B cell (primary cell): Measurements from ENCODE around the gene DHRS7. TPM values are rescaled to one million over a fixed set of nuclear protein-coding genes. Genes with fewer than 3 reads are reported as not detected.

ENCODE experiments used
- ATAC-seq: fragments of 200-7000 bp; cut with Tn5 transposase; one replicate; pipeline ENCODE4 v1.10.0; 2021; ENCODE audit warnings: low read depth, mild to moderate bottlenecking, moderate number of reproducible peaks, moderate library complexity
- CTCF ChIA-PET: fragments of 350-600 bp; sonication (Branson Sonifier 250); formaldehyde crosslinking; loops from one replicate; lab custom pipeline; 2021; ENCODE audit warnings: antibody characterized with exemption, inconsistent platforms; lab: Charles Lee
- POLR2A ChIA-PET: fragments of 350-600 bp; sonication (Branson Sonifier 250); formaldehyde crosslinking; loops from one replicate; lab custom pipeline; 2021; ENCODE audit warnings: antibody characterized with exemption; lab: Charles Lee
- DNase-seq: peaks from one replicate; pipeline ENCODE4 v3.0.0; 2013
- H2AFZ ChIP-seq: 2 replicates; pipeline ENCODE4 v1.6.1; 2012; ENCODE audit warnings: mild to moderate bottlenecking, low read depth, low read length; ENCODE audit not compliant: insufficient read depth, poor library complexity, severe bottlenecking
- H3K27ac ChIP-seq, 2 donors: 1 replicate in 1 of 2; 2 replicates in 1 of 2; pipeline ENCODE4 v1.5.1; 2012 to 2013; ENCODE audit warnings: low read length in 2 of 2, mild to moderate bottlenecking in 2 of 2, moderate library complexity in 1 of 2
- H3K27me3 ChIP-seq, 4 experiments: fragments of 200-600 bp in 1 of 4; sonication (generic) in 1 of 4; replicated peaks in 1 of 4; 1 replicate in 2 of 4; 2 replicates in 2 of 4; pipeline versions ENCODE4 v1.6.1 to v1.7.0; 2013 to 2016; ENCODE audit warnings: low read length in 3 of 4, mild to moderate bottlenecking in 2 of 4, mixed read lengths in 1 of 4, moderate library complexity in 1 of 4; ENCODE audit not compliant: insufficient read depth in 4 of 4, control insufficient read depth in 3 of 4; ENCODE audit errors: control extremely low read depth in 1 of 4
- H3K36me3 ChIP-seq, 2 experiments: replicated peaks in 1 of 2; 1 replicate in 1 of 2; 2 replicates in 1 of 2; pipeline versions ENCODE4 v1.6.1 to v1.7.1; 2013; ENCODE audit warnings: low read length in 1 of 2; ENCODE audit not compliant: insufficient read depth in 2 of 2, control insufficient read depth in 1 of 2; ENCODE audit errors: control extremely low read depth in 1 of 2, extremely low read depth in 1 of 2
- H3K4me1 ChIP-seq, 2 donors: fragments of 200-600 bp in 1 of 2; sonication (generic) in 1 of 2; 1 replicate in 1 of 2; 2 replicates in 1 of 2; pipeline versions ENCODE4 v1.5.1 to v1.6.1; 2013 to 2017; ENCODE audit warnings: low read length in 2 of 2; ENCODE audit not compliant: control insufficient read depth in 2 of 2, insufficient read depth in 2 of 2
- H3K4me2 ChIP-seq: replicated peaks from 2 replicates; pipeline ENCODE3; 2012; ENCODE audit warnings: mild to moderate bottlenecking, low read depth, low read length; ENCODE audit not compliant: poor library complexity, severe bottlenecking
- H3K4me3 ChIP-seq, 5 experiments: fragments of 200-600 bp in 1 of 5; sonication (generic) in 1 of 5; 1 replicate in 3 of 5; 2 replicates in 2 of 5; pipeline versions ENCODE4 v1.5.1 to v1.7.0; 2011 to 2016; ENCODE audit warnings: low read length in 4 of 5, mild to moderate bottlenecking in 4 of 5, low read depth in 2 of 5, control low read depth in 1 of 5, moderate library complexity in 1 of 5; ENCODE audit not compliant: insufficient read depth in 1 of 5; ENCODE audit errors: control extremely low read depth in 1 of 5, extremely low read depth in 1 of 5
- H3K79me2 ChIP-seq: fragments of 200-600 bp; sonication (generic); one replicate; pipeline ENCODE4 v1.6.0; 2016; ENCODE audit warnings: low read length; ENCODE audit not compliant: control insufficient read depth, insufficient read depth
- H3K9ac ChIP-seq: fragments of 200-600 bp; sonication (generic); 2 replicates; pipeline ENCODE4 v1.6.1; 2017; ENCODE audit warnings: mild to moderate bottlenecking, low read length, moderate library complexity
- H3K9me3 ChIP-seq, 3 donors: one replicate each; pipeline versions ENCODE4 v1.6.1 to v1.7.1; 2013; ENCODE audit warnings: low read length in 2 of 3; ENCODE audit not compliant: control insufficient read depth in 2 of 3, insufficient read depth in 1 of 3; ENCODE audit errors: control extremely low read depth in 1 of 3
- H4K20me1 ChIP-seq: 2 replicates; pipeline ENCODE4 v1.6.0; 2012; ENCODE audit warnings: mild to moderate bottlenecking, low read length; ENCODE audit not compliant: insufficient read depth, control insufficient read depth, poor library complexity, severe bottlenecking
- H3K27ac Mint-ChIP-seq: one replicate; pipeline ENCODE4 v1.8.0; 2021; ENCODE audit warnings: mixed read lengths
- H3K27me3 Mint-ChIP-seq: one replicate; pipeline ENCODE4 v1.8.0; 2021; ENCODE audit warnings: mixed read lengths
- H3K4me1 Mint-ChIP-seq: one replicate; pipeline ENCODE4 v1.8.0; 2021; ENCODE audit warnings: mixed read lengths
- H3K4me3 Mint-ChIP-seq: one replicate; pipeline ENCODE4 v1.8.0; 2021; ENCODE audit warnings: mixed read lengths
- H3K9me3 Mint-ChIP-seq: one replicate; pipeline ENCODE4 v1.8.0; 2022; ENCODE audit warnings: mixed read lengths; ENCODE audit not compliant: insufficient read depth
- EZH2 ChIP-seq: IDR thresholded peaks from 2 replicates; pipeline ENCODE4 v1.6.1; 2012; ENCODE audit warnings: borderline replicate concordance, low read depth, mild to moderate bottlenecking, moderate library complexity, low read length; ENCODE audit not compliant: insufficient read depth, poor library complexity, severe bottlenecking
- WGBS: methylation state at CpG from one replicate; pipeline ENCODE4 v1.1.5; 2013; ENCODE audit warnings: missing lambda C conversion rate; ENCODE audit not compliant: insufficient coverage; 5-methylcytosine and 5-hydroxymethylcytosine counted together
- intact Hi-C: fragments of 100-400 bp; cut with micrococcal nuclease; formaldehyde crosslinking; loops from one replicate; pipeline ENCODE4 v1.10.0; 2022
- polyA minus RNA-seq: library from RNA; depleted of rRNA, polyadenylated mRNA; stranded (reverse); fragments of >200 nt; gene quantifications from 2 replicates; pipeline ENCODE4 v1.2.3, GENCODE V29; 2012
- polyA plus RNA-seq: library from polyadenylated mRNA; depleted of rRNA; stranded (reverse); fragments of >200 nt; gene quantifications from 2 replicates; pipeline ENCODE4 v1.2.3, GENCODE V29; 2012
- total RNA-seq, 2 donors: library from RNA; stranded (reverse); fragments of 120-200 nt in 1 of 2; gene quantifications; 1 replicate in 1 of 2; 2 replicates in 1 of 2; pipeline versions ENCODE4 v1.2.3 to v1.2.4, GENCODE V29; 2013 to 2022
- TF ChIP-seq, protein P1 (sequence below): fragments of 200-600 bp; IDR thresholded peaks from one replicate; pipeline ENCODE4 v1.8.0; 2022; ENCODE audit warnings: antibody characterized with exemption, mild to moderate bottlenecking

DHRS7 gene, protein sequence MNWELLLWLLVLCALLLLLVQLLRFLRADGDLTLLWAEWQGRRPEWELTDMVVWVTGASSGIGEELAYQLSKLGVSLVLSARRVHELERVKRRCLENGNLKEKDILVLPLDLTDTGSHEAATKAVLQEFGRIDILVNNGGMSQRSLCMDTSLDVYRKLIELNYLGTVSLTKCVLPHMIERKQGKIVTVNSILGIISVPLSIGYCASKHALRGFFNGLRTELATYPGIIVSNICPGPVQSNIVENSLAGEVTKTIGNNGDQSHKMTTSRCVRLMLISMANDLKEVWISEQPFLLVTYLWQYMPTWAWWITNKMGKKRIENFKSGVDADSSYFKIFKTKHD
- total RNA-seq = 44.7 and 47.5 TPM in 2 replicates
- total RNA-seq (2013) = 65.7 TPM
- 25.0 and 25.9 TPM in 2 replicates for polyA plus RNA-seq
- 54.7 and 63.7 TPM in 2 replicates for polyA minus RNA-seq

DNA sequence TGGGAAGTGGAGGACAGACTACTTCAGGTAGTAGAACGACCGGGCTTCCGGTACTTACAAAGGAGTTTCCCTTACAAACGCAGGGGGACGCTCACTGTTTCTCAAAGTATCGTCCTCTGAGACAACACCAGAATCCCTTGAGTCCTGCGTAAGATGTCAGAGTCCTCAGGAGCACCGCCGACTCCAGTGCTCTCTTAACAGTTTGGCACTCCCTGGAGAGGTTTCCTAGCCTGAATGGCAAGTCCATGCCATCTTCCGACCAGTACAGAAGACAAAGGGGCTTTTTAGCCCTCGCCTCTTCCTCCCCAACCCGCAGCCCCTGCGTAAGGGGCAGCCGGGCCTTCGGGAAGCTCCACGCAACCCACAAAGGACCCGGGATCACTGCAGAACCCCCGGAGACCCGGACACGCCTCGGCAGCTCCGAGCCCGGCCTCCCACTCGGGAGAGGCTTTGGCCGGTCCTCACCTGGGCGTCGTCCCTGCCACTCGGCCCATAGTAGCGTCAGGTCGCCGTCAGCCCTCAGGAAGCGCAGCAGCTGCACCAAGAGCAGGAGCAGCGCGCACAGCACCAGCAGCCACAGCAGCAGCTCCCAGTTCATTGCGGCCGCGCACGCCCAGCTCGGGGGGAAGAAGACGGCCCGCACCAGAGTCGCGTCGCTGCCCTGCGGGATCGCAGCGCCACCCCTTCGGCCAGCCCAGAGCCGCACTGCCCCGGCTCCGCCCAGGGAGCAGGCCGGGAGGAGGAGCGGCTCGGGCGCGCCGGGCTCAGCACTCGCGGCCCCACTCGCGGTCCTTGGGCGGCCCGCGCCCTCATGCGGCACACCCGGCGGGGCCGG lies at the start of gene DHRS7:
Gene DHRS7, minus strand, starts transcription at position 687 of the 835 bp plus-strand sequence. Its CDS starts 89 bp downstream, at position 598.
- peak; percentile 84 for DNase-seq
- Histone ChIP-seq H3K9ac (peak within 1 kb of the TSS; percentile 93), H3K4me3 (peak within 1 kb of the TSS; percentile 81 to 93 (median 87)), H3K27me3 (no peaks in the 10 kb centered on the region), H2AFZ (peak within 1 kb of the TSS; percentile 92), H3K9me3 (no peaks in the 10 kb centered on the region), H3K4me2 (peak within 1 kb of the TSS; percentile 78), H3K79me2 (peaks cover 42% of the 10 kb centered on the region), H3K4me1 (peaks cover 20 to 21% of the 10 kb centered on the region in 2 donors), H3K27ac (peak within 1 kb of the TSS; percentile 87 to 93), H3K36me3 (no peaks in the 10 kb centered on the region), H4K20me1 (no peaks in the 10 kb centered on the region)
- Mint-ChIP-seq H3K4me3 (peak within 1 kb of the TSS; percentile 95), H3K4me1 (peaks cover 43% of the 10 kb centered on the region), H3K9me3 (no peaks in the 10 kb centered on the region), H3K27ac (peak within 1 kb of the TSS; percentile 99), H3K27me3 (no peaks in the 10 kb centered on the region)
- peak; percentile 91 for ATAC-seq
- WGBS = 0% methylated on average over 64 of the region's 68 CpGs
- POLR2A ChIA-PET = interaction anchor here (0.8 to 1.9 kb wide), 6 partner anchors 13 to 167 kb away, joined by 3 to 10 read pairs (median 5); partner anchors contain the start of genes PCNX4 and PPM1A
- TF ChIP-seq, protein P1, sequence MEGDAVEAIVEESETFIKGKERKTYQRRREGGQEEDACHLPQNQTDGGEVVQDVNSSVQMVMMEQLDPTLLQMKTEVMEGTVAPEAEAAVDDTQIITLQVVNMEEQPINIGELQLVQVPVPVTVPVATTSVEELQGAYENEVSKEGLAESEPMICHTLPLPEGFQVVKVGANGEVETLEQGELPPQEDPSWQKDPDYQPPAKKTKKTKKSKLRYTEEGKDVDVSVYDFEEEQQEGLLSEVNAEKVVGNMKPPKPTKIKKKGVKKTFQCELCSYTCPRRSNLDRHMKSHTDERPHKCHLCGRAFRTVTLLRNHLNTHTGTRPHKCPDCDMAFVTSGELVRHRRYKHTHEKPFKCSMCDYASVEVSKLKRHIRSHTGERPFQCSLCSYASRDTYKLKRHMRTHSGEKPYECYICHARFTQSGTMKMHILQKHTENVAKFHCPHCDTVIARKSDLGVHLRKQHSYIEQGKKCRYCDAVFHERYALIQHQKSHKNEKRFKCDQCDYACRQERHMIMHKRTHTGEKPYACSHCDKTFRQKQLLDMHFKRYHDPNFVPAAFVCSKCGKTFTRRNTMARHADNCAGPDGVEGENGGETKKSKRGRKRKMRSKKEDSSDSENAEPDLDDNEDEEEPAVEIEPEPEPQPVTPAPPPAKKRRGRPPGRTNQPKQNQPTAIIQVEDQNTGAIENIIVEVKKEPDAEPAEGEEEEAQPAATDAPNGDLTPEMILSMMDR = peak; percentile 11
- TF ChIP-seq EZH2 = no peak
- intact Hi-C loops = loop anchor here (1.0 to 2.0 kb wide), 5 partner anchors 13 to 200 kb away; partner anchors contain the start of gene PPM1A
- CTCF ChIA-PET = interaction anchor here (0.5 to 8.9 kb wide), 14 partner anchors 9 to 199 kb away, joined by 3 to 82 read pairs (median 4); partner anchors contain the start of genes PCNX4 and PPM1A
